ENCODE measurements around the gene CBX5. TPM values are rescaled to one million over a fixed set of nuclear protein-coding genes. Genes with fewer than 3 reads are reported as not detected.

CBX5 gene
- total RNA-seq, 4 donors from 2014 or later = 20.5 to 133 (median 50.1) TPM

DNA sequence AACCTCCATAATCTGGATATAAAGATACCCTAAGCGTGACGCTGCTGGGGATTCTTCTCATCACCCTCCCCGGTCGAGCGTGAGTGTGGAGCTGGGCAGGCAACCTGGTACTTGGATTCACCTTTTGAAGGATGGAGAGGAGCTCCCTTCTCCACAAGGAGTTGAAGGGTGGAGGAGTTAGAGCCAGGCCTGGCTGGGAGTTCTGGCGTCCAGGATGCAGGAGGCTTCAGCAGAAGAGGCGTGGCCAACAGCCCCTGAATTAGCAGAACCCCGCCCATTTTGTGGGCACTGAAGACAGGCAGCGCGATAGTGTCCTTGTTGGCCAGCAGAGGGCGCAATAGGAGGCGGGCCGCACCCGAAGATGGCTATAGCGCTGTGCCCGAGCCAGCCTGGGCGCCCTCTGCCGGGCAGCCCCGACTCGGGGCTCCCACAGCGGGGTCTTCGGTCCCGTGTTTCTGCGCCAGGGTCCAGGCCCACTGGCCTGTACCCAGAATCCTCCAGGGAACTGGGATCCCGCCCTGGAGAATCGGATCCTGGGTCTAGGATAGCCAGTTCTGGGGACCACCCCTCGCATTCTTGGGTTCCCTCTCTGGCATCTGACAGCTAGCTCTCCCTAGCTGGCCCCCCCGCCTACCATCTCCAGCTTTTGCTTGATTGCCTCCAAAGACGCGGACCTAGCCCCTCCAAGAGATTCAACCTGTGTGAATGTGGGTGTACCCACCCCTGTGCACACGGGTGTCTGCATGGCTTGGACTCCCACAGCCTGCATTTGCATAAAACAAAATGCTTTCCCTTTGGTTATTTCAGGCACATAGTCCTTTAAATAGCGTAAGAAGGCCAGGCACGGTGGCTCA lies 65.1 kb downstream of the CBX5 start:
- peak; percentile 72 to 88 for DNase-seq
- no peaks in the 10 kb centered on the region for H3K9me3 ChIP-seq
- intact Hi-C loops (cut with DNase I; ENCODE audit: low total_unique reads) = loop anchor here (10.0 kb wide), 1 partner anchor 160 kb away; no protein-coding TSS in a partner anchor
- no peak overlapping the region for H3K27ac ChIP-seq
- peaks cover 0 to 11% of the 10 kb centered on the region in 2 donors for H3K4me1 ChIP-seq
- TF ChIP-seq, protein P1, sequence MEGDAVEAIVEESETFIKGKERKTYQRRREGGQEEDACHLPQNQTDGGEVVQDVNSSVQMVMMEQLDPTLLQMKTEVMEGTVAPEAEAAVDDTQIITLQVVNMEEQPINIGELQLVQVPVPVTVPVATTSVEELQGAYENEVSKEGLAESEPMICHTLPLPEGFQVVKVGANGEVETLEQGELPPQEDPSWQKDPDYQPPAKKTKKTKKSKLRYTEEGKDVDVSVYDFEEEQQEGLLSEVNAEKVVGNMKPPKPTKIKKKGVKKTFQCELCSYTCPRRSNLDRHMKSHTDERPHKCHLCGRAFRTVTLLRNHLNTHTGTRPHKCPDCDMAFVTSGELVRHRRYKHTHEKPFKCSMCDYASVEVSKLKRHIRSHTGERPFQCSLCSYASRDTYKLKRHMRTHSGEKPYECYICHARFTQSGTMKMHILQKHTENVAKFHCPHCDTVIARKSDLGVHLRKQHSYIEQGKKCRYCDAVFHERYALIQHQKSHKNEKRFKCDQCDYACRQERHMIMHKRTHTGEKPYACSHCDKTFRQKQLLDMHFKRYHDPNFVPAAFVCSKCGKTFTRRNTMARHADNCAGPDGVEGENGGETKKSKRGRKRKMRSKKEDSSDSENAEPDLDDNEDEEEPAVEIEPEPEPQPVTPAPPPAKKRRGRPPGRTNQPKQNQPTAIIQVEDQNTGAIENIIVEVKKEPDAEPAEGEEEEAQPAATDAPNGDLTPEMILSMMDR (IDR thresholded peaks at IDR 0.05) = peak; percentile 68 to 87 (median 80)
- peak in 1 of 2 donors; percentile 19 for TF ChIP-seq POLR2A (IDR thresholded peaks at IDR 0.05)
- H3K4me3 ChIP-seq = no peak overlapping the region
- H3K36me3 ChIP-seq = no peaks in the 10 kb centered on the region
- peaks cover 0 to 13% of the 10 kb centered on the region in 2 donors for H3K27me3 ChIP-seq

DNA sequence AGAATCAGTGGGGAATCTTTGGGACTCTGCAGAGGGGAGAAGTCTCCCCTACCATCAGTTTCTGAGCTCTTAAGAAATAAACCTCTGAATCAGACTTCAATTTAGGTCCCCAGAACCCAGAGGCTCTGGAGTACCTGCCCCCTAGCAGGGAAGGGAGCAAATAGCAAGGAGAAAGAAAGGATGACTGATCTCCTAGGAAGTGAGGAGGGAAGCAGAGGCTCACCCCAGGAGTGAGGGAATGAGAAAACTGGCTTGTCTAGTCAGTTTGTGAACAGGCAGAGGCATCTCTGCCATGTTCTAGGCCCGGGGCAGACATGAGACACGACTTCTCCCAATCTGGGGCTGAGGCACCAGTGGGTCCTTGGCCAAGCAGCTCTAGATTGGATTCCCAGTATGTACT lies 66.8 kb downstream of the CBX5 start:
- Histone ChIP-seq H3K9me3 (no peaks in the 10 kb centered on the region), H3K27me3 (peaks cover 0 to 19% of the 10 kb centered on the region in 2 donors), H3K4me1 (peaks cover 0 to 10% of the 10 kb centered on the region in 2 donors), H3K36me3 (no peaks in the 10 kb centered on the region), H3K27ac (no peak overlapping the region), H3K4me3 (no peak overlapping the region)
- TF ChIP-seq, protein P1 (IDR thresholded peaks at IDR 0.05) = no peak
- no peak for DNase-seq
- intact Hi-C loops (cut with DNase I; ENCODE audit: low total_unique reads) = loop anchor here (10.0 kb wide), 1 partner anchor 162 kb away; no protein-coding TSS in a partner anchor

DNA sequence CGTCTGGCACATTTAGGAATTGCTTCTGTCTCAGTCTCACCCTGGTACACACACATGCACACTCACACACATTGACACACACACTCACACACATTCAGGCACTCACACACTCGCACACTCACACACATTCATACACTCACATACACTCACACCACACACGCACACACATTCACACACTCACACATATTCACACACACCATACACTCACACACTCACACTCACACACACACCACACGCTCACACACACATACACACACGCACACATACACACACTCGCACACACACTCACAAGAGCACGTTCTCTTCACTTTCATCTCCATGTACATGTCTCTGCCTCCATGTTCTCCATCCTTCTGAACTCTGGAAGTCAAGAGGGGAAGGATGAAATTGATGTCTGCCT lies 68.0 kb downstream of the CBX5 start:
- no peak for TF ChIP-seq POLR2A (IDR thresholded peaks at IDR 0.05)
- TF ChIP-seq, protein P1 (IDR thresholded peaks at IDR 0.05) = no peak
- no peaks in the 10 kb centered on the region for H3K9me3 ChIP-seq
- peaks cover 0 to 19% of the 10 kb centered on the region in 2 donors for H3K27me3 ChIP-seq
- intact Hi-C loops (cut with DNase I; ENCODE audit: low total_unique reads) = loop anchor here (10.0 kb wide), 1 partner anchor 163 kb away; no protein-coding TSS in a partner anchor
- H3K4me3 ChIP-seq = no peak overlapping the region
- no peak for DNase-seq
- H3K36me3 ChIP-seq = no peaks in the 10 kb centered on the region
- H3K27ac ChIP-seq = no peak overlapping the region
- no peaks in the 10 kb centered on the region for H3K4me1 ChIP-seq

DNA sequence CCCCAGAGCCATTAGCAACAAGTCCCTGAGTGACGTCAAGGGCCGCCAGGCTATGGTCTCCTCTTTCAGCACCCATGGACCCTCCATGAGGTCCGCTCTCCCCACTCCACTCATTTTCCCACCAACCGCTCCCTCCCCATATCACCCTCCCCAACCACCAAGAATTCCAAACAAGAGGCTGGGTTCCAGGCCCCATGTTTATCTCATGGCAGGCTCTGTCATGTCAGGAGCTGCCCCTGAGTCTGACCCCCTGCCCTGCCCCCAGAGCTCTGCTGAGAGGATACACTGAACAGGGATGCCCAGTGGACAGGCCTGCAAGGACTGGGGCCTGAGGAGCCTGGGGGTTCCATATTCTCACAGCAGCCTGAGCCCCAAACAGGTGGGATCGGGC lies 69.5 kb downstream of the CBX5 start:
- H3K9me3 ChIP-seq = no peaks in the 10 kb centered on the region
- H3K27ac ChIP-seq = no peak overlapping the region
- H3K4me1 ChIP-seq = no peaks in the 10 kb centered on the region
- H3K36me3 ChIP-seq = no peaks in the 10 kb centered on the region
- TF ChIP-seq POLR2A (IDR thresholded peaks at IDR 0.05) = no peak
- TF ChIP-seq, protein P1 (IDR thresholded peaks at IDR 0.05) = no peak
- peaks cover 0 to 19% of the 10 kb centered on the region in 2 donors for H3K27me3 ChIP-seq
- no peak for DNase-seq
- no peak overlapping the region for H3K4me3 ChIP-seq
- intact Hi-C loops (cut with DNase I; ENCODE audit: low total_unique reads) = loop anchor here (10.0 kb wide), 1 partner anchor 164 kb away; no protein-coding TSS in a partner anchor

DNA sequence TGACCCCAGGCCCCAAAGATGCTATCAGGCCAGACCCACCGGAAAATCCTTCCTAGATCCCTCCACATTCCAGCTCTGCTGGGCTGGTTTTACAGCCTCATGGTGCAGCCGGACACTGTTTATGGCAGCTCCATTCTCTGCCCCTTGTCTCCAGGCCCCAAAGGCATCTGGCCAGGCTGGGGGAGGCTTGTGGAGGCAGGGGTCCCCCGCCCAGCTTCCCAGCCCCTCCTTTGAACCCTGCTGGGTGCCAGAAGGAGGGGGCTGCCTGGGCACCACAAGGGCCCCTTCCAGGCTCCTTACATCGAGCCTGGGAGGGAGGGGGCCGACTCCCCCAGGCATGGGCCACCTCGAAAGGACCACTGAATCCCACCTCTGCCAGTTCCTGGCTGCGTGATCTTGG lies 71.3 kb downstream of the CBX5 start:
- Histone ChIP-seq H3K4me1 (no peaks in the 10 kb centered on the region), H3K36me3 (no peaks in the 10 kb centered on the region), H3K4me3 (no peak overlapping the region), H3K27me3 (peaks cover 0 to 7% of the 10 kb centered on the region in 2 donors), H3K9me3 (no peaks in the 10 kb centered on the region), H3K27ac (no peak overlapping the region)
- no peak for DNase-seq
- TF ChIP-seq, protein P1 (IDR thresholded peaks at IDR 0.05) = no peak
- TF ChIP-seq POLR2A (IDR thresholded peaks at IDR 0.05) = no peak
- intact Hi-C loops (cut with DNase I; ENCODE audit: low total_unique reads) = no loop called here
